HCT116 (cell line): ENCODE data around the gene DISP1. TPM values are rescaled to one million over a fixed set of nuclear protein-coding genes. Genes with fewer than 3 reads are reported as not detected.
A peak's percentile ranks its signal among the peaks of the same experiment; 100 is the strongest.

Experiments
- ATAC-seq: fragments of 200-7000 bp; cut with Tn5 transposase; 2 replicates; pipeline ENCODE4 v1.9.1; 2020; ENCODE audit warnings: mild to moderate bottlenecking, moderate library complexity
- BruUV-seq: library from RNA; stranded (reverse); fragments of 400-500 nt; replicated peaks from 2 replicates; lab custom pipeline; 2021; lab: Mats Ljungman, UMichigan
- CTCF ChIA-PET: fragments of 300-600 bp; sonication (Branson Sonifier 250); formaldehyde crosslinking; loops from one replicate; lab custom pipeline; 2021; ENCODE audit warnings: antibody characterized with exemption; lab: Charles Lee
- POLR2A ChIA-PET: fragments of 300-600, 350-600 bp; sonication (Branson Sonifier 250); formaldehyde crosslinking; loops from one replicate; lab custom pipeline; 2021; ENCODE audit warnings: antibody characterized with exemption; lab: Charles Lee
- RAD21 ChIA-PET, 2 experiments: fragments of 300-600 bp; sonication (Branson Sonifier 250); formaldehyde crosslinking; loops; one replicate each; lab custom pipeline; 2023; ENCODE audit warnings: low total read pairs in 2 of 2; ENCODE audit not compliant: uncharacterized antibody in 2 of 2, unreplicated experiment in 2 of 2, low non-redundant PET in 1 of 2; lab: Charles Lee
- DNase-seq: peaks from one replicate; pipeline ENCODE4 v3.0.0-alpha.2; 2010; ENCODE audit warnings: low read depth, low spot score
- H2AFZ ChIP-seq: fragments of 200-600 bp; shearing (Covaris generic), sonication (generic); 2 replicates; pipeline ENCODE4 v1.6.1; 2017; ENCODE audit warnings: low read depth, mixed run types, mixed read lengths, antibody characterized with exemption, low read length; ENCODE audit not compliant: poor library complexity, severe bottlenecking
- H3K27ac ChIP-seq: 2 replicates; pipeline ENCODE4 v1.5.1; 2012; ENCODE audit warnings: low read depth, low read length
- H3K27me3 ChIP-seq: fragments of 200-600 bp; sonication (generic); 2 replicates; pipeline ENCODE4 v1.6.1; 2016; ENCODE audit warnings: mixed run types, low read length, mixed read lengths; ENCODE audit not compliant: insufficient read depth
- H3K36me3 ChIP-seq, 2 experiments: fragments of 200-500 bp in 1 of 2; fragments of 200-600 bp in 1 of 2; sonication (Bioruptor generic) in 1 of 2; sonication (generic) in 1 of 2; 2 replicates each; pipeline versions ENCODE4 v1.5.1 to v1.6.1; 2014 to 2016; ENCODE audit warnings: low read length in 2 of 2, inconsistent platforms in 1 of 2, mixed read lengths in 1 of 2, mixed run types in 1 of 2; ENCODE audit not compliant: insufficient read depth in 2 of 2, control insufficient read depth in 1 of 2
- H3K4me1 ChIP-seq, 2 experiments: fragments of 200-600 bp in 1 of 2; sonication (generic) in 1 of 2; 2 replicates each; pipeline versions ENCODE4 v1.5.1 to v1.6.1; 2012 to 2017; ENCODE audit warnings: low read length in 2 of 2, inconsistent platforms in 1 of 2, mild to moderate bottlenecking in 1 of 2, mixed read lengths in 1 of 2, mixed run types in 1 of 2, moderate library complexity in 1 of 2; ENCODE audit not compliant: insufficient read depth in 2 of 2, control insufficient read depth in 1 of 2
- H3K4me2 ChIP-seq: fragments of 200-600 bp; sonication (generic); 2 replicates; pipeline ENCODE4 v1.6.1; 2017; ENCODE audit warnings: mixed run types, low read length, mixed read lengths
- H3K4me3 ChIP-seq, 2 experiments: fragments of 200-600 bp in 1 of 2; sonication (generic) in 1 of 2; replicated peaks in 1 of 2; 2 replicates each; pipeline ENCODE4 v1.5.1; 2011 to 2016; ENCODE audit warnings: low read length in 2 of 2, control low read depth in 1 of 2, low read depth in 1 of 2, mild to moderate bottlenecking in 1 of 2, mixed read lengths in 1 of 2, mixed run types in 1 of 2
- H3K79me2 ChIP-seq: fragments of 200-600 bp; sonication (generic); 2 replicates; pipeline ENCODE4 v1.6.1; 2017; ENCODE audit warnings: mild to moderate bottlenecking, mixed run types, low read length, moderate library complexity, mixed read lengths; ENCODE audit not compliant: insufficient read depth
- H3K9ac ChIP-seq: fragments of 200-600 bp; sonication (generic); 2 replicates; pipeline ENCODE4 v1.6.1; 2016; ENCODE audit warnings: low read length, mixed read lengths
- H3K9me2 ChIP-seq: fragments of 200-600 bp; sonication (generic), shearing (Covaris generic); 2 replicates; pipeline ENCODE4 v1.6.1; 2017; ENCODE audit warnings: mixed run types, mild to moderate bottlenecking, moderate library complexity; ENCODE audit not compliant: insufficient read depth
- H3K9me3 ChIP-seq, 2 experiments: fragments of 200-500 bp in 1 of 2; fragments of 200-600 bp in 1 of 2; sonication (Bioruptor generic) in 1 of 2; sonication (generic) in 1 of 2; 2 replicates each; pipeline ENCODE4 v1.6.1; 2014 to 2017; ENCODE audit warnings: low read length in 2 of 2, mixed read lengths in 2 of 2, inconsistent platforms in 1 of 2, low read depth in 1 of 2, mild to moderate bottlenecking in 1 of 2, mixed run types in 1 of 2, moderate library complexity in 1 of 2; ENCODE audit not compliant: control insufficient read depth in 1 of 2, insufficient read depth in 1 of 2
- H4K20me1 ChIP-seq: fragments of 200-600 bp; sonication (generic), shearing (Covaris generic); 2 replicates; pipeline ENCODE4 v1.6.1; 2017; ENCODE audit warnings: mixed run types, mild to moderate bottlenecking, moderate library complexity; ENCODE audit not compliant: insufficient read depth
- CBX3 ChIP-seq: IDR thresholded peaks from 2 replicates; pipeline ENCODE4 v1.6.1; 2012; ENCODE audit warnings: low read depth
- ELF1 ChIP-seq: IDR thresholded peaks from 2 replicates; pipeline ENCODE4 v1.6.1; 2012; ENCODE audit warnings: low read depth, borderline replicate concordance
- EZH2 ChIP-seq: fragments of 200-600 bp; sonication (generic); IDR thresholded peaks from 2 replicates; pipeline ENCODE4 v1.6.1; 2017; ENCODE audit warnings: antibody characterized with exemption, mixed run types
- EZH2phosphoT487 ChIP-seq: fragments of 200-600 bp; IDR thresholded peaks from 2 replicates; pipeline ENCODE4 v1.6.1; 2018; ENCODE audit warnings: antibody characterized with exemption, borderline replicate concordance
- MAX ChIP-seq: IDR thresholded peaks from 2 replicates; pipeline ENCODE4 v1.6.1; 2012
- POLR2A ChIP-seq: IDR thresholded peaks from 2 replicates; pipeline ENCODE4 v1.7.0; 2011; ENCODE audit warnings: borderline replicate concordance; ENCODE audit not compliant: insufficient read depth, insufficient read length; ENCODE audit errors: extremely low read depth
- RAD21 ChIP-seq: IDR thresholded peaks from 2 replicates; pipeline ENCODE4 v1.6.1; 2012; ENCODE audit warnings: low read depth, mild to moderate bottlenecking
- SIN3A ChIP-seq: IDR thresholded peaks from 2 replicates; pipeline ENCODE4 v1.6.1; 2012; ENCODE audit warnings: low read depth
- TCF7L2 ChIP-seq: IDR thresholded peaks from 2 replicates; pipeline ENCODE4 v1.7.0; 2011; ENCODE audit warnings: borderline replicate concordance, inconsistent platforms; ENCODE audit not compliant: insufficient read depth, insufficient read length; ENCODE audit errors: extremely low read depth
- ZFX ChIP-seq: fragments of 450-650 bp; IDR thresholded peaks from 2 replicates; pipeline ENCODE4 v1.6.1; 2017
- ZNF274 ChIP-seq: fragments of 200-500 bp; sonication (Bioruptor generic); IDR thresholded peaks from 2 replicates; pipeline ENCODE4 v1.6.1; 2014; ENCODE audit warnings: mild to moderate bottlenecking, low read depth, low read length, inconsistent platforms
- intact Hi-C: fragments of 100-400 bp; cut with micrococcal nuclease; formaldehyde crosslinking; loops from 2 replicates; pipeline ENCODE4 v1.10.0; 2022
- total RNA-seq: library from RNA; stranded (reverse); gene quantifications from one replicate; pipeline ENCODE4 v1.2.1, GENCODE V29; 2021; ENCODE audit not compliant: unreplicated experiment
- TF ChIP-seq, protein P1 (sequence below): IDR thresholded peaks from 2 replicates; pipeline ENCODE4 v1.6.1; 2012
- TF ChIP-seq, protein P2 (sequence below), 3 experiments: fragments of 200-600 bp in 1 of 3; sonication (generic) in 1 of 3; IDR thresholded peaks in 2 of 3; conservative IDR thresholded peaks in 1 of 3; 2 replicates each; pipeline ENCODE4 v1.5.1; 2012 to 2017; ENCODE audit warnings: low read depth in 2 of 3, low read length in 2 of 3, antibody characterized with exemption in 1 of 3, borderline replicate concordance in 1 of 3, control low read depth in 1 of 3, mild to moderate bottlenecking in 1 of 3, mixed read lengths in 1 of 3, mixed run types in 1 of 3, moderate library complexity in 1 of 3; ENCODE audit not compliant: insufficient read depth in 1 of 3

Gene DISP1
- total RNA-seq, 1 experiment from 2014 or later: 4.2 TPM

GRCh38 chr1:222794656-222795474 lies 20.0 kb upstream of the DISP1 start:
- Histone ChIP-seq H3K4me1 (no peaks in the 10 kb centered on the region; a peak in 1 of 4 replicates), H3K9me2 (no peaks in the 10 kb centered on the region), H3K27ac (no peak overlapping the region), H3K79me2 (no peaks in the 10 kb centered on the region), H4K20me1 (no peaks in the 10 kb centered on the region), H3K4me2 (no peak overlapping the region), H3K36me3 (no peaks in the 10 kb centered on the region), H3K4me3 (no peak overlapping the region), H3K9ac (no peak overlapping the region), H3K27me3 (no peaks in the 10 kb centered on the region), H3K9me3 (no peaks in the 10 kb centered on the region), H2AFZ (no peak overlapping the region)
- intact Hi-C loops: loop anchor here (5.0 kb wide), 1 partner anchor 328 kb away; no protein-coding TSS in a partner anchor
- ChIA-PET RAD21 (no interaction called here), CTCF (interaction anchor here (0.9 to 2.2 kb wide), 3 partner anchors 295 to 339 kb away, joined by 4 to 11 read pairs (median 8); no protein-coding TSS in a partner anchor), POLR2A (no interaction called here)
- TF ChIP-seq EZH2phosphoT487 (no peak), ELF1 (no peak), TCF7L2 (peak; percentile 83), RAD21 (peak; percentile 72), ZNF274 (no peak), EZH2 (no peak), POLR2A (no peak), ZFX (no peak), CBX3 (no peak), MAX (no peak), SIN3A (no peak)
- TF ChIP-seq, protein P1, sequence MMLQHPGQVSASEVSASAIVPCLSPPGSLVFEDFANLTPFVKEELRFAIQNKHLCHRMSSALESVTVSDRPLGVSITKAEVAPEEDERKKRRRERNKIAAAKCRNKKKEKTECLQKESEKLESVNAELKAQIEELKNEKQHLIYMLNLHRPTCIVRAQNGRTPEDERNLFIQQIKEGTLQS: no peak
- TF ChIP-seq, protein P2, sequence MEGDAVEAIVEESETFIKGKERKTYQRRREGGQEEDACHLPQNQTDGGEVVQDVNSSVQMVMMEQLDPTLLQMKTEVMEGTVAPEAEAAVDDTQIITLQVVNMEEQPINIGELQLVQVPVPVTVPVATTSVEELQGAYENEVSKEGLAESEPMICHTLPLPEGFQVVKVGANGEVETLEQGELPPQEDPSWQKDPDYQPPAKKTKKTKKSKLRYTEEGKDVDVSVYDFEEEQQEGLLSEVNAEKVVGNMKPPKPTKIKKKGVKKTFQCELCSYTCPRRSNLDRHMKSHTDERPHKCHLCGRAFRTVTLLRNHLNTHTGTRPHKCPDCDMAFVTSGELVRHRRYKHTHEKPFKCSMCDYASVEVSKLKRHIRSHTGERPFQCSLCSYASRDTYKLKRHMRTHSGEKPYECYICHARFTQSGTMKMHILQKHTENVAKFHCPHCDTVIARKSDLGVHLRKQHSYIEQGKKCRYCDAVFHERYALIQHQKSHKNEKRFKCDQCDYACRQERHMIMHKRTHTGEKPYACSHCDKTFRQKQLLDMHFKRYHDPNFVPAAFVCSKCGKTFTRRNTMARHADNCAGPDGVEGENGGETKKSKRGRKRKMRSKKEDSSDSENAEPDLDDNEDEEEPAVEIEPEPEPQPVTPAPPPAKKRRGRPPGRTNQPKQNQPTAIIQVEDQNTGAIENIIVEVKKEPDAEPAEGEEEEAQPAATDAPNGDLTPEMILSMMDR (IDR thresholded peaks at IDR 0.05 in 2 of 3, conservative IDR thresholded peaks at IDR 0.05 in 1 of 3; ENCODE audit: borderline replicate concordance in 1 of 3, insufficient read depth in 1 of 3, low read depth in 2 of 3, low read length in 2 of 3): peak in 1 of 3 experiments; percentile 94; a peak in 2 of 6 replicates
- no TSS peak for BruUV-seq
- ATAC-seq: no peak
- DNase-seq: no peak
